Medulla oblongata (tissue), 1 donor: ENCODE measurements around the gene ADRA2C.

Experiments used
- DNase-seq: peaks from one replicate; pipeline ENCODE4 v3.0.0-alpha.2; 2015; ENCODE audit errors: extremely low spot score

Gene ADRA2C

DNA sequence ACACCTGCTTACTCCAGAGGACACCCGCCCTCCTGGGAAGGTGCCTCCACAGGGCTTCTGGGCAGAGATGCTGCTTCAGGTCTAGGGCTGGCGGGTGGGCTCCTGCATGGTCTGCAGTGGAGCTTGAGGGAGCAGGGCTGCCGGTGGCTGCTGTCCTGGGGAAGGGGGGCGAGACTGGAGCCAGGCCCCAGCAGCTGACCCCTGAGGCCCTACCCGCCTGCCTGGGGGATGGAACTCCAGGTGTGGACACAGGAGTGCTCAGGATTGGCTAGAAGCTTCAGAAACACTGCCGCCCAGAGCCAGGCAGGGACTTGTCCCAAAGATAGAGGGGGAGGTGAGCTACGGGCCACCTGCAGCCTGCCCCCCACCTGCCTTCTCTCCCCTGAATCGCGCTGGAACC lies 33.0 kb upstream of the ADRA2C start:
- DNase-seq: no peak

DNA sequence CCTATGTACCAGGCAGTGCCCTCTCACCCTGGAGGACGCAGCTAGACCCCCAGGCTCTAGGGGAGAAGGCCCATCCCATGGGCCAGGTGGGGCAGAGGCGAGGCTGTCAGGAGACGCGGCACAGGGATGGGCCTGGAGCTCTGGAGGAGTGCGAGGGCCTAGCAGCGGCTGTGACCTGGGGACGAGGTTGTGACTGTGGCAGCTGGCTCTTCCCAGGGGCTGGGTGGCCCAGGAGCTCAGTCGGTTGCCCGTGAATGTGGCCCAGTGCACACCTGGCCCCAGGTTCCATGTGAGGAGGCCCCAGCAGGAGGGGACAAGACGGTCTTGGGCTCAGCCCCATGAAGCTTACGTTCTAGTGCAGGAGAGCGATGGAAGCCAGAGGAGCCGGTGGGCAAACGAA lies 31.0 kb upstream of the ADRA2C start:
- DNase-seq: no peak

DNA sequence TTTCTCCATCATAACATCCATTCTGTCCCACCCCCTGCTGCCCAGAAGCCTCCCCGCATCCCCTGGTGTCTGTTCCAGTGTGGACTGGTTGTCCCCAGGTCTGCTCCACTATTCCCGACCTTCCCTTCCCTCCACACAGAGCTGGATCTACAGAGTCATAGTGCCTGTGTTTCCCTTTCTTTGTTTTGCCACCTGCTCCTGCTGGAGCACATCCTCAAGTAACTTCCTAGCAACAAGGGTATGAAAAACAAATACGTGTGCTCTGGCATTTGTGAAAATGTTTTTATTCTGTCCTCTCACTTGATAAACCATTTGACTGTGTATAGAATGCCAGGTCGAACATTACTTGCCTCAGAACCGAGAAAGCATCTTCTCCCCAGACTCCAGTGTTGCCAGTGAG lies 29.9 kb upstream of the ADRA2C start:
- no peak for DNase-seq

DNA sequence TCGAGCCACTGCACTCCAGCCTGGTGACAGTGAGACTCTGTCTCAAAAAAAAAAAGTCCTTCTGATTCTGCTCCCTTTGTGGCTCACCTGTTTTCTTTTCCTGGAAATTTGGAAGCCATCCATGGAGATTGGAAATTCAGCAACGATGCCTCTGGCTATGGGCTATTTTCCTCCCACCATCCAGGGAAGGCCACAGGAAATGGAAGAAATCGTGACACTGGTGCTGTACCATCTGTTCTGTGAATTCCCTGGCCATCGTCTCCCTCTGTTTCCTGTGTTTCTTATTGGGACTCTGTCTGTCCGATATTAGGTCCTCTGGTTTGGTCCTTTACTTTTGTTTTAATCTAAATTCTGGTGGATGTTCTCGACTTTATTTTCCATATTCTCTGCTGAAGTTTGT lies 29.4 kb upstream of the ADRA2C start:
- no peak for DNase-seq

DNA sequence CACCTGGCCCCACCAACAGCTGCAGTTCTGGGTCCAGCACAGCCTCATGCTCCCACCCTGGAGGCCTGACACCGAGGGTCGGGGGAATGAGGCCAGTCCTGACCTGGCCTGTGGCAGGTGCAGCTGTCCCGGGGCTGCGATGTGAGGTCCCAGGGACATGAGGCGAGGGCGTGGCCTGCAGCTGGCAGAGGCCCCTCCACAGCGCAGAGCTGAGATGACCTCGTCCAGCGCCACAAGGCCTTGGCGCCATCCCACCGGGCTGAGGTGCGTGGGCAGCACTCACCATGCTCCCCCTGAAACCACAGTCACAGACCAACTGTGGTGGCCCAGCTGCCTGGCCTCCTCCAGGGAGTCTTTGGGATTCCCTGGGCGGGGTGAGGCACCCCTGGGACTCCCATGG lies 26.6 kb upstream of the ADRA2C start:
- no peak for DNase-seq

DNA sequence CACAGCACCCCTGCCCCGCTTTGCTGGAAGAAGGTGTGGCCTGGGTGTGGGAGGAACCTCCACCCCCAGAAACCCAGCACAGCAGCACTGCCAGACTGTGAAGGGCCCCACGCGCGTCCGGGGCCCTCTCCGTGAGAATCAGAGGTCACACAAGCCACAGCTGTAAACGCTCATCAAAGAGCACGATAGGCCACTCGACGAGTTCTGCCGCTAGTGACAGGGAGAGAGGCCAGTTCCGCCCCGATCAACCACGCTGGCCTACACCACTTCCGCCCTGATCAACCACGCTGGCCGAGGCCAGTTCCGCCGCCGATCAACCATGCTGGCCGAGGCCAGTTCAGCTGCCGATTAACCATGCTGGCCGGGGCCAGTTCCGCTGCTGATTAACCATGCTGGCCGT lies 25.9 kb upstream of the ADRA2C start:
- no peak for DNase-seq

DNA sequence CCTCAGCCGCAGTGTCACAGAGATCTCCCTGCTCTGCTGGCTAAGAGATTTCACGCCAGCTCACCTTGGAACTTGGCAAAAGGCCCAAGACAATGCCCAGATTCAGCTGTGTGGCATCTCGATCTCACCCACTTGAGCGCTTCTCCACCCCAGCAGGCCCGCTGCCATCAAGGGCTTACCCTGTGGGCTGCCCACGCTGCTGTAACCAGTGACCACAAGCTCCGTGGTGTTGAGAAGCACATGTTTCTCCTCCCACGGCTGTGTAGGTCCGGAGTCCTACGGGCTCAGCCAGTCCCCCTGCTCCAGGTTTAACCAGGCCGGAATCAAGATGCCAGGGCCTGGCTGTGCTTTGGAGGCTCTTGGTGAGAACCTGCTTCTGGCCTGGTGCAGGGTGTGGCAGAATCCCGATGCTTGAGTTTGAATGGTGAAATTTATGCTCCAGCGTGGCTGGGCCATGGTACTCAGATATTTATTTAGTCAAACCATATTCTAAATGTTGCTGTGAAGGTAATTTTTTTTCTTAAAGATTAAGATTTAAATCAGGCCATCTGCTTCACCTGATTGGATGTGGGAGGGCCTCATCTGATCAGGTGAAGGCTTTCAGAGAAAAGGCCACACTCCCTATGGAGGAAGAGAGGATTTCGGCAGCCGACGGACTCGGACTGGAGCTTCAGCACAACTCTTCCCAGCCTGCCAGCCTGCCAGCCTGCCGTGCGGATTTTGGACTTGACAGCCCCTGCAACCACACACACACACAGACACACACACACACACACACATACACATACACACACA lies 24.8 kb upstream of the ADRA2C start:
- no peak for DNase-seq

DNA sequence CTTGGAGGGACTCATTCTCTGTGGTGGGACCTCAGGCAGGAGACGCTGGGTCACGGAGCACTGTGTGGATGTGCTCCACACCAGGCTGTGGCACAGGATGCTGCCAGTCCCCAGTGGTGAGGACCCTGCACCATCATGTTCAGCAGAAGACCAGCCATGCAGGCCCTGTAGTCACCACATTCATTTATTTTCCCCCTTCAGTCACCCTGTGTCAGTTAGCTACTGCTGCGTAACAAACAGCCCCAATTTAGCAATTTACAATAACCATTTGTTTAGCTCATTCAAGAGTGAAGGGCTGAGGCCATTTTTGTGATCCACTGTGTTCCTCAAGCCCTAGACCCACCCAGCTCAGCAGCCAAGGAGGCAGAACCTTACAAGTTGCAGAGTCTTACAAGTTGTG lies 23.6 kb upstream of the ADRA2C start:
- DNase-seq: no peak

DNA sequence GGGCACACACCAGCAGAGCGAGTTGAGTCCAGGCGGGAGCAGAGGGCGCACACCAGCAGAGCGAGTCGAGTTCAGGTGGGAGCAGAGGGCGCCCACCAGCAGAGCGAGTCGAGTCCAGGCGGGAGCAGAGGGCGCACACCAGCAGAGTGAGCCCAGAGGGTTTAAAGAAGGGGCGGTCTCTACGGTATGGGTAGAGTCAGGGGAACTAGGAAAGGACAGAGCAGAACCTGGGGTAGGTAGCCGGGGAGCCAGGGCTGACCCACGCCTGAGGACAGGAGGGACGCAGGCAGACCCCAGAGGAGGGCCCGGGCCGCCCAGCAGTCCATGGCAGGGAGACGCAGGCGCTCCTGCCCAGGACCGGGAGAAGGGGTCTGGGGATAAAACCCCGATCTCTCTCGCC lies 22.0 kb upstream of the ADRA2C start:
- no peak for DNase-seq

DNA sequence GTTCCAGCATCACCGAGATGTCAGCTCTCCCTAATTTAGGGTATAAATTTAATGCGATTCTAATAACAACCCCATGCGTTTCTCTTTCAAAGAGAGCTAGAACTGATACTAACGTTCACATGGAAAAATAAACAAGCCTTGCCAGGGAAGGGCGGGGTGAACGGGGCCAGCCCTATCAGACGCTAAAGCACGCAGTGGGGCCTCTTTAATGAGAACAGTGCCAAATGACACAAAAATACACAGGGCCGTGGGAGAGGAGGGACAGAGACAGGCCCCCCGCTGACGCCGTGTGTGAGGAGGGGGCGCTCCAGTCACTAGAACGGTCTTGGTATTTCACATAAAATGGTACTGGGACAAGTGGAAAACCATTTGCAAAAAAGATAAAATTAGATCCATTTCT lies 21.3 kb upstream of the ADRA2C start:
- no peak for DNase-seq

DNA sequence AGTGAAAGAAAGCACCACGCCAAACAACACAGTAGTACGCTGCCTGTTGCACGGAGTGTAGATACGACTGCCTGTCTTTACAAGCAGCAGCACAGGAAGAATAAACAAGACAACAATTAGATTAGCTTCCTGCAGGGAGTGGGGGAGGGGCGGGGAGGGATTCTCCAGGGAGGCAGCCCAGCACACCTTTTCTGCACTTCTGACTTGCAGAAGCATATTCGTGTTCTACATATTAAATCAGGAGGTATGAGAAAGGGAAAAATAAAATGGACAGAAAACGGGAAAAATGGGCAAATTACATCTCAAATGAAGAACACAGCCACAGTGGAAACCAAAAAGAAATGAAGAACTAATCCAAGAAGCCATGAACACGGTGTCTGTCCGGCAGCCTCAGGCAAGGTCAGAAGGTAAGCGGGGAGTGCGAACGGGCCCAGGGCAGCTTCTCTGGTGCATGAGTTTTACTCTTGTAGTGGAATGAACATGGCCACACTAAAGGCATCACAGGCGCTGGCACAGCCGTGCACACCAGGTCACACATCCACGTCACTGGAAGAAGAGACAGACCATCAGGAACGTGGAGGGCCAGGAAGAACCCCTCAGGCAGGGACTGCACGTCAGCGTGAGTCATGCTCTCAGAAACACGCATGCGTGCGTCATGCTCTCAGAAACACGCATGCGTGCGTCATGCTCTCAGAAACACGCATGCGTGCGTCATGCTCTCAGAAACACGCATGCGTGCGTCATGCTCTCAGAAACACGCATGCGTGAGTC lies 20.1 kb upstream of the ADRA2C start:
- no peak for DNase-seq

DNA sequence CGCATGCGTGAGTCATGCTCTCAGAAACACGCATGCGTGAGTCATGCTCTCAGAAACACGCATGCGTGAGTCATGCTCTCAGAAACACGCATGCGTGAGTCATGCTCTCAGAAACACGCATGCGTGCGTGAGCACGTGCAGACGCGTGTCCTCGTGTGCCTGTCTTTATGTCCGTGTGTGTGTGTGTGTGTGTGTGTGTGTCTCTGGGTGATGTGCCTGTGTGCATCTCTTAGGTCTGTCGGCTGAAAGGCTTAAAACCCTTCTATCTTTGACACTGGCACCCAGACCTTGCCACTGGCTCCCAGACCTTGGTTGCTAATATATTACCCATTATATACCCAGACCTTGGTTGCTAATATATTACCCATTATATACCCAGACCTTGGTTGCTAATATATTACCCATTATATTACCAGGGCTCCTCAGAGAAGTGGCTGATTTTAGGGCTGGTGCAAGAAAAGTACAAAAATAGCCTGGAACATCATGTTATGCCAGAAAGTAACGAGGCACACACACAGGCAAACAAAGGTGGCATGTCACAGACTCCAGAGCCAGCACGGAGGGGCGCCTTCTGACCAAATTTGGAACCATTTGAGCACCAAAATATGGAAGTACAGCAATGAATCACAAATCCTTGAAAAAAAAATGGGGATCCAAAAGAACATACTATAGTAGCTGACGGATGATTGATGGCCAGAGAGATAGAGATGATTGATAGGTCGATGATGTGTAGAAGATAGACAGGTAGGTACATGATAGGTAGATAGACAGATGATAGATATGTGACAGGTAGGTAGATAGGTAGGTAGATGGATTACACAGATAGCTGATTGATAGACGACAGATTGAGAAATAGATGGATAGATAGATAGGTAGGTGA lies 19.2 kb upstream of the ADRA2C start:
- DNase-seq: no peak

DNA sequence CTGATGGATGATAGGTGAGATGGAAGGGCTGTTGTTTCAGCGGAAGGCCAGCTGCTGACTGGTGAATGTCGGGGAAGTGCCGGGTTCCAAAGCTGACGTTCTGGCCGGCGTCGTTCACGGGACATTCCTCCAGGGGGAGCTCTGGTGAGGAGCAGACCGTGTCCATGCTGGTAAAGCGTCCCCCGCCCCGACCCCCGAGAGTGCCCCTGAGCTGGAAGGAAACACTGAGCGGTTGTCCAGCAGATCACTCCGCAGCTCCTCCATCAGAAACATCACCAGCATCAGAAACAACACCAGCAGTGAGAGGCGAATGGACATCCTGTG lies 18.6 kb upstream of the ADRA2C start:
- DNase-seq: no peak

DNA sequence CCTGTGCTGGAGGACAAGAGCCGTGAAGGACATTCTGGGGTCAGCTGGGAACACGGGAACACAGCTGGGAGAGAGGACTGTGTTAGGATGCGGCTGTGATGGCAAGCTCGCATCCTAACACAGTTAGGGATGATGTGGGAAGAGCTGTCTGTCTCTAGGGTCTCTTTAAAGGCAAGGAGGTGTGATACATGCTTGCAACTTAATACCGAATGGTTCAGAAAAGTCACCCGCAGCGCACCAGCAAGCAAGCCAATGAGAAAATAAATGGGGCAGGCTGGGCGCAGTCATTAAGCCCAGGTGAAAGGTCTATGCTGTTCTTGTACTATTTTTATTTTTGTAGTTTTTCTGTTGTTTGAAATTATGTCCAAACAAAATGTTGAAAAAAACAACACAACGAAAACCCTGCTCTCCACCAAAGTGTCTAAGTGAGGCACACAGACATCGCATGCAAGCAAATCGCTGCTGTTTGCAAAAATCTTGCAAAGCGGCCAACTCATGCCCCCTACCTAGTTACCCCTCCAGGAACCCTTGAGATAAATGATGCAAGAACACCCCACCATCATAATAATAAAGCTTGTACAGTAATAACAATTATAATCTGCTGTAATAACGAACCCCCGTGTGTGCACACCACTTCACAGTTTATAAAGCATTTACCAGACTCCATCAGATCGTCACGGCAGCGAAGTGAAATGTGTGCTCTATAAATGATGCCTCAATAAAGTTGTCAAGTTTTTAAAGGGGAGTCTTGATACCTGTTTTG lies 17.9 kb upstream of the ADRA2C start:
- DNase-seq: no peak

DNA sequence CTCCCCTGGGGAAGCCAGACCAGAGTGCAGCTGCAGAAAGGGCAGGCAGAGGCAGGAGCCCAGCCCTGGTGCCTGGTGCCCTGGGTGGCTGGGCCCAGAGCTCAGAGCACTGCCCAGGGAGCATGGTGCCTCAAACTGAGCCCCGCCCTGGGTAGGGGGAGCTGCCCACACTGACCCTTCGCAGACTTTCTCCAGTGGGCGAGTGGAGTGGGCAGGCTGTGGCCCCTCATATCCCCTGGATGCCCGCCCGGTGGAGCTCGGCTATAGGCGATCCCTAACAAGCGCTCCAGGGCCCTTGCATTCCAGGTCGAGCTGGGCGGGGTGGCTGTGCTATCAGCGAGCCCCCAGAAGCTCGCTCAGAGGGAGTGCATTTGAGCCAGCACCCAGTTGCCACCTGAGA lies 17.1 kb upstream of the ADRA2C start:
- DNase-seq: no peak

DNA sequence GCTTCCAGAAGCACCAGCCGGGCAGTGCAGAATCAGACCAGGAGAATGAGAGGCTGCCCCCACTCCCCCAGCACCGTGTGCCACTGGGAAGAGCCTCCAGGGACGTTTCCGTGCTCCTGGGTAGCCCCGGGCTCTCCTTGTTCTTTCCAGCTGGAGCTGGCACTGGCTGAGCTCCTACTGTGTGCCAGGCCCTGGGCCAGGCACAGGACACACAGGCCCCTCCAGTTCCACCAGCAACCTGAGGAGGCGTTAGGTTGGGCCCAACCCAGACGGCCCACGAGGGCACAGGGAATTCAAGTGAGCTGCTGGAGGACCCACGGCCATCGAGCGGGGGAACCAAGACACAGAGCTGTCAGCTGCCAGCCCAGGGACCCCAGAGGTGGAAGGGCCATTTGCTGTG lies 15.9 kb upstream of the ADRA2C start:
- no peak for DNase-seq

DNA sequence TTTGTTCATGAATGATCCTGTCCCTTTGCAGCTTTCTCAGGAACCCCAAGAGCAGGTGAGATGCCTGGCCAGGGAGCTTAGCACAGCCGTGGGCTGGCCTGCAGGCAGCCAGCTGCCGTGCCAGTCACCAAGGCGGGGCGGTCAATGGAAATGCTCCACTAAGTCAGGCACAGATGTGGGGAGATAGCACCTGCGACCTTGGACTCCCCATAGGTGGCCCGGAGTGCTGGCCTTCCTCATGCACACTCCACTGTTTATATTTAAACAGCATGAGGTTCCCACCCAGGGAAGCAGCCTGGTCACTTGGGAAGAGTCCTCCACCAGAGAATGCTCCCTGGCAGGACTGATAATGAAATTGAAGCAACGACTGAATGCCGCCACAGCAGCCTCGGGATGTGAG lies 14.2 kb upstream of the ADRA2C start:
- DNase-seq: no peak

DNA sequence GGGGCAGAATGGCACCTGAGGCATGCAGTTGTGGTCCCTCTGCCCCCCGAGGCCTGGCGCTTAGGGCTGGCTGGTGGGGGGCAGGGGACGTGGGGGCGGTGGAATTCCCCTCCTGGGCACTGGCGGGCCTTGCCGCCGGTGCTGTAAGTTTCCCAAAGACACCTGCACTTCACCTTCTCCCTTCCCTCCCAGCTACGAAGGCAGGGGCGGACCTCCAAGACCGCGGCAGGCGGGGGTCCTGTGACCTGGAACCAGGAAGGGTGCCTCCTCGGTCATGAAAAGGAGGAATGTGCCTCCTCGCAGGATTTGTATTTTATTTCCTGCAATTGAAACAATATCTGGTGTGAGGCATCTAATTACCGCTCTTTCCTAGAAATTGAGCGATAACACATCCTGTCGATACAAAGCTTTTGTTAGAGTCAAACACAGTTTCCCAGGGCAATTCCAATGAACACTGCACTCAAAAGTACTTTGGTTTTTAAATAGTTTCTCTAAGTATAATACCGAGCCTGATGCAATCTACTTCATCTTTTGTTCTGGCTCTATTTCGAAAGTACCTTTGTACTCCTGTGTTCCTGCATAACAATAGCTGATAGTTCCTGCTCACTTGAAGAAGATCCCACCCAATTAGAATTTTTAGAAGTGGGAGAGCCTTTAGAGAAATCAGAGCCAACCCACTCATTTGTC lies 12.3 kb upstream of the ADRA2C start:
- no peak for DNase-seq

DNA sequence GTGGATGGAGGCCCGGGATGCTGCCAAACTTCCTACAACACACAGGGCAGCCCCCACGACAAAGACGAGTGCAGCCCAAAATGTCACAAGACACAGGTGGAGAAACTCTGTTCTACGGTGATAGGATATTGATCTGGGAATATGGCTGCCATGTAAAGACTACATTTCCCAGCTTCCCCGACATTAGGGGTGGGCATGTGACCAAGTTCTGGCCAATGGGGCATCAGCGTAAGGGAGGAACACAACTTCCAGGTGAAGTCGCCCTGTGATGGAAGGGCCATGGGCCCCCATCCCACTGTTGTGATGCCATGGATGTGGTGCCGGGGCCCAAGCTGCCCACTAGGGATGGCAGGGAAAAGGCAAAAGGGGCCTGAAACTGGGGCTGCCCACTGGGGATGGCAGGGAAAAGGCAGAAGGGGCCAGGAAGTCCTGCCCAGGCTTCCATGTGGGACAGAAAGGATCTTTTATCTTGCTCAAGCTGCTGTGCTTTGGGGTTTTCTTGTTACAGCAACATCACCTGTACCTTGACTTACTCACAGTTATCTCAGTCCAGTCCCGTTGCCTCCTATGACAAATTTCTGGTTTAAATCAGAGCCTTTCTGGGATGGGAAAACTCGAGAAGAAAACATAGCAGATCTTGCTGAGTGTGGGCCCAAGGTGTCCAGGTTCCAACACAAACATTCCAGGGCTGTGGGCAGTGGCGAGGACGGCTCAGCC lies 9.7 kb upstream of the ADRA2C start:
- DNase-seq: no peak

DNA sequence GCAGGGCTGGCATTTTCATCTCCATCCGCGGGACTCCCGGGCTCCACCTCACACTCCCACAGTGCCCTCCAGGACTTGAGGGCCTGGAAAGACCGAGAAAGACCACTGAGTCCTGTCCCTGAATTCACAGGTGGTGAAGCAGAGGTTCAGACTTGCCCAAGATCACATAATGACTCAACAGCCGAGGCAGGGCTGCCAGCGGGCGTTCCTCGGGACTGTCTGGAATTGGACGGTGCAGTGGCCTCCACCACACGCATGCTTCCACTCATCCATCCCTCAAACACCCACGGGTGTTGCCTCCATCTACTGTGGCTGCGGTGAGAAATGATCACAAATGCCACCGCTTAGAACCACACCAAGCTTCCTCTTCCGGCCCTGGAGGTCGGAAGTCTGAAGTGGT lies 6.9 kb upstream of the ADRA2C start:
- DNase-seq: no peak

DNA sequence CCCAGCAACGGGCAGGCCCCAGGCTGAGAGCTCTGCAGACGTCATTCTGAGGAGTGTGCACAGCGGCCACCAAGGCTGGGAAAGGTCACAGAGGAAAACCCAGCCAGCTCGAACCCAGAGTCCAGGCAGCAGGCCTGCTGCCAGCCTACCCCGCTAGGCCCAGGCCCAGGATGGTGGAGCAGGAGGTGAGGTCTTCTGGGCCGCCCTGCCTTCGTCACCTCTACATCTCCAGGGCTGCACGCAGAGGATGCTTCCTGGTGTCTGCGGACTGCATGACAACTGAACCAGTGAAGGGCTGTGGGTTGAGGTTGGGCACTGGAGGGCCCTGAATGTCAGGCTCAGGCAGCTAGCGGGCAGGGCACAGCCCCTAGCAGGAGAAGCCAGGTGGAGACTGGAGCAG lies 5.8 kb upstream of the ADRA2C start:
- no peak for DNase-seq
